Upper lobe of right lung (tissue), 1 donor: Measurements from ENCODE around the gene ARL14EPL. TPM values are rescaled to one million over a fixed set of nuclear protein-coding genes. Genes with fewer than 3 reads are reported as not detected.

Experiments used
- ATAC-seq: fragments of 200-7000 bp; cut with Tn5 transposase; one replicate; pipeline ENCODE4 v1.9.1; 2020; ENCODE audit warnings: mild to moderate bottlenecking, moderate library complexity
- DNase-seq: peaks from one replicate; pipeline ENCODE4 v3.0.0-alpha.2; 2020
- H3K27ac ChIP-seq: fragments of 200-600 bp; one replicate; pipeline ENCODE4 v1.8.0; 2022
- H3K27me3 ChIP-seq: fragments of 200-600 bp; one replicate; pipeline ENCODE4 v1.8.0; 2022; ENCODE audit warnings: mild to moderate bottlenecking
- H3K36me3 ChIP-seq: fragments of 200-600 bp; one replicate; pipeline ENCODE4 v1.8.0; 2022
- H3K4me1 ChIP-seq: fragments of 200-600 bp; one replicate; pipeline ENCODE4 v1.8.0; 2022
- H3K4me3 ChIP-seq: fragments of 200-600 bp; one replicate; pipeline ENCODE4 v1.8.0; 2022; ENCODE audit warnings: mild to moderate bottlenecking
- H3K9me3 ChIP-seq: fragments of 200-600 bp; one replicate; pipeline ENCODE4 v1.8.0; 2022
- intact Hi-C: fragments of 100-400 bp; cut with DNase I; formaldehyde crosslinking; loops from one replicate; pipeline ENCODE4 v1.11.0; 2022
- total RNA-seq: library from RNA; stranded (reverse); fragmentation: NEBNext Ultra II Directional; extraction: Animal tissue kit (Norgen Biotek cat#: 25700); gene quantifications from one replicate; pipeline ENCODE4 v1.2.1, GENCODE V29; 2021
- TF ChIP-seq, protein P1 (sequence below): fragments of 200-600 bp; IDR thresholded peaks from one replicate; pipeline ENCODE4 v1.8.0; 2022; ENCODE audit warnings: antibody characterized with exemption
- donor health status: DM: no; HTN: yes; CAD: no; lungs with severe emphysema.

ARL14EPL gene
- total RNA-seq, 1 donor from 2014 or later = not detected

DNA sequence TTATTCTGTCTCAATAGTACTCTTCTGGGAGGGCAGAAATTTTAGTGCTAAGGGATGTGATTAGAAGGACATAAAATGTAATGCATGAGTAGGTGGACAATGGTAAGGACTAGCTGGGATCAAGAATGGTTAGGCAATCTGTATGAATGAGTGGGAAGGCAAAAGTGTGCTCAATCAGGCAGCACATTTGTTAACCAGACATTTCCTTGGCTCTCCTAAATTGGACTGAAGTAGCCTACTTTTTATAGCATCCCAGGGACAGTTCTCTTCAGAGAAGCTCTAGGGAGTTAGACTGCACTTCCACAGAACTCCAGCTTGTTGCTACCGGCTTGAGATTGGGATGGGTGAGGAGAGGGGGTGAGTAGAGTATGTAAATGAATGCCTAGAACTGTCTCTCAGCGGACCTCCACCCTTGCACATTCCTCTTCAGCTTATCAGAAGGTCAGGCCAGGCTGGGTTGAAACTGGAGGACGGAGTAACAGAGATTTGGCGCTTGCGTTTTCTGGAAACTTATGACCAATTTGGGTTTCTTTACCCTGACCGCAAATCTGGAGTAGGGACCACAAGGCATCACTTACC lies 19.0 kb upstream of the ARL14EPL start:
- Histone ChIP-seq H3K36me3 (no peaks in the 10 kb centered on the region), H3K9me3 (no peaks in the 10 kb centered on the region), H3K4me1 (no peaks in the 10 kb centered on the region), H3K4me3 (no peak overlapping the region), H3K27me3 (no peaks in the 10 kb centered on the region), H3K27ac (no peak overlapping the region)
- intact Hi-C loops = no loop called here
- ATAC-seq (no peak), DNase-seq (no peak)
- TF ChIP-seq, protein P1, sequence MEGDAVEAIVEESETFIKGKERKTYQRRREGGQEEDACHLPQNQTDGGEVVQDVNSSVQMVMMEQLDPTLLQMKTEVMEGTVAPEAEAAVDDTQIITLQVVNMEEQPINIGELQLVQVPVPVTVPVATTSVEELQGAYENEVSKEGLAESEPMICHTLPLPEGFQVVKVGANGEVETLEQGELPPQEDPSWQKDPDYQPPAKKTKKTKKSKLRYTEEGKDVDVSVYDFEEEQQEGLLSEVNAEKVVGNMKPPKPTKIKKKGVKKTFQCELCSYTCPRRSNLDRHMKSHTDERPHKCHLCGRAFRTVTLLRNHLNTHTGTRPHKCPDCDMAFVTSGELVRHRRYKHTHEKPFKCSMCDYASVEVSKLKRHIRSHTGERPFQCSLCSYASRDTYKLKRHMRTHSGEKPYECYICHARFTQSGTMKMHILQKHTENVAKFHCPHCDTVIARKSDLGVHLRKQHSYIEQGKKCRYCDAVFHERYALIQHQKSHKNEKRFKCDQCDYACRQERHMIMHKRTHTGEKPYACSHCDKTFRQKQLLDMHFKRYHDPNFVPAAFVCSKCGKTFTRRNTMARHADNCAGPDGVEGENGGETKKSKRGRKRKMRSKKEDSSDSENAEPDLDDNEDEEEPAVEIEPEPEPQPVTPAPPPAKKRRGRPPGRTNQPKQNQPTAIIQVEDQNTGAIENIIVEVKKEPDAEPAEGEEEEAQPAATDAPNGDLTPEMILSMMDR = no peak

DNA sequence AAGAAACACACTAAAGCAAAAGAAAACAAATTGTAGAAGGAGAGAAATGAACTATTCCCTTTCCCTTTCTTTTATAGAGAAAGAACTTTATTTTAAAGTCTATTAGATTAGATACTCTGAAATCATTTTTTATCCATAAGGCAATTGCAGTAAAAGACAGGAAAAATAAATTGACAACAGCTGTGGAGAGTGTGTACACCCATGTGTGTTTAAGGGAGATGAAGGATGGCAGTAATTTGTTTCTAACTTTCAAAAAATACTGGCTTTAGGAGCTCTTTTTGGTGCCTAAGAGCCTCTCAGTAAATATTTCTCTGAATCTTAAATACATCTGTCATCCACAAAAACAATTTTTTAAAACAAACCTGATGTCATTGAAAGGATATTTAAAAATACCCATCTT lies 18.3 kb upstream of the ARL14EPL start:
- Histone ChIP-seq H3K27me3 (no peaks in the 10 kb centered on the region), H3K4me3 (no peak overlapping the region), H3K36me3 (no peaks in the 10 kb centered on the region), H3K9me3 (no peaks in the 10 kb centered on the region), H3K4me1 (no peaks in the 10 kb centered on the region), H3K27ac (no peak overlapping the region)
- no peak for DNase-seq
- TF ChIP-seq, protein P1 = no peak
- intact Hi-C loops = no loop called here
- ATAC-seq = no peak

DNA sequence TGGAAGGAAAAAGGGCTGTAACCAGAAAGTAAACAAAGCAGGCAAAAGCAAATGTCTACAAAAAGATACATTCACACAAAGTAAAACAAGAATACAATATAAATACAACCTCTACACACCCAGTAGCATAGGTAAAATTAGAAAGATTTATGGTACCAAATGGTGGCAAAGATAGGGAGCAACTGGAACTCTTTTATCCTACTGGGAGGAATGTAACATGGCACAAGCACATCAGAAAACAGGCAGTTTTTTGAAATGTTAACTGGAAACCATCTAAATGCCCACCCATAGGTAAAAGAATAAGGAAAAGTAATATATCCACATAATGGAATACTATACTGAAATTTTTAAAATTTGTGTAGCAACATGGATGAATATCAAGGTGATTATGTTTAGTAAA lies 8.7 kb upstream of the ARL14EPL start:
- TF ChIP-seq, protein P1 = no peak
- no peak overlapping the region for H3K27ac ChIP-seq
- intact Hi-C loops = no loop called here

DNA sequence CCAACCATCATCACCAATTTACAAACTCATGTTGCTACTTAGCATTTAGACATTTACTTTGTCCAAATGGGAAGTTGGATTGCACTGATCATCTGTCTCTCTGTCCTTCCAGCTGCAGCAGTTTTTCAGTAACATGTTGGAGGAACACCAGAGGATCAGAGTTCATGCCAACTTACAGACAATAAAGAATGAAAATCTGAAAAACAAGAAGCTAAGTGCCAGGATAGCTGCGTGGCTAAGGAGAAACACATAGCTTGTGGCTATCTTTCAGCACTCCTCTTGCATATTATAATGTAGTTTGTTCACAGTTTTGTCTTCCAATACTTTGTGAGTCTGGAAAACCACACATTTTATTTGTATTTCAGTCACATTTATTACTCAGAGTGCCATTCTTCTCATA lies 6.4 kb upstream of the ARL14EPL start:
- TF ChIP-seq, protein P1 = no peak
- Histone ChIP-seq H3K4me3 (no peak overlapping the region), H3K4me1 (no peaks in the 10 kb centered on the region), H3K9me3 (no peaks in the 10 kb centered on the region), H3K27ac (no peak overlapping the region), H3K36me3 (no peaks in the 10 kb centered on the region), H3K27me3 (no peaks in the 10 kb centered on the region)
- intact Hi-C loops = no loop called here
- DNase-seq = no peak
- no peak for ATAC-seq

More for the DNA sequence above, 8.7 kb upstream of the ARL14EPL start:
- ATAC-seq = no peak
- Histone ChIP-seq H3K9me3 (no peaks in the 10 kb centered on the region), H3K4me3 (no peak overlapping the region), H3K27me3 (no peaks in the 10 kb centered on the region), H3K4me1 (no peaks in the 10 kb centered on the region), H3K36me3 (no peaks in the 10 kb centered on the region)
- DNase-seq = no peak

DNA sequence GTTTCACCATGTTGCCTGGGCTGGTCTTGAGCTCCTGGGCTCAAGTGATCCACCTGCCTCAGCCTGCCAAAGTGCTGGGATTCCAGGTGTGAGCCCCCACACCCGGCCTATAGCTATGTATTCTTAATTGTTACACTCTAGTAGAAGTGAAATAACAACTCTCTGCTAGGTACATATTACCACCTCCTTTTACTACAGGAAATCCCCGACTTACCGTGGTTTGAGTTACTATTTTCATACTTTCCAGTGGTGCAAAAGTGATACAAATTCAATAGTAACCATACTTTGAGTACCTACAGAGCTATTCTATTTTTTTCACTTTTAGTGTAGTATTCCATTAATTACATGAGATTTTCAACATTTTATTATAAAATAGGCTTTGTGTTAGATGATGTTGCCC lies 719 bp downstream of the ARL14EPL start:
- ATAC-seq = no peak
- intact Hi-C loops = no loop called here
- DNase-seq = no peak
- H3K27me3 ChIP-seq = no peaks in the 10 kb centered on the region
- no peaks in the 10 kb centered on the region for H3K9me3 ChIP-seq
- H3K27ac ChIP-seq = no peak overlapping the region
- H3K4me3 ChIP-seq = no peak overlapping the region
- H3K4me1 ChIP-seq = no peaks in the 10 kb centered on the region
- H3K36me3 ChIP-seq = no peaks in the 10 kb centered on the region
- TF ChIP-seq, protein P1 = no peak

DNA sequence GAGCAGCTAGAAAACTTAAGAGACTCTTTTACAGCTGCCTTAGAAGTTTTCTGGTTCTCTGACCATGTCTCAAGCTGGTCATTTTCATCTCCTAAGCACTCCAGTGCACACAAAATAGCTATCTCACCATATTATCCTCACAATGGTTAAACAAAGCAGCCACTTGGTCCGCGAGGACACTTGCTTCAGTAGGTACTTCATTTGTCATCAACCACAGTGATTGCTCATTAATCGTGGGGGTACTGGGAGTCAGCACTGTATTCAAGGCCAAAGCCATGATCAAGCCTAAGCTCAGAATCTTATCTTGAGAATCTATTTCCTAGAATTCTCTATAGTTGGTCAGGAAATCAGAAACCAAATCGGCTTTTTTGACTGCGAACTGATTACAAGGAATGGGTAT lies 2.9 kb downstream of the ARL14EPL start:
- no peak for ATAC-seq
- TF ChIP-seq, protein P1 = no peak
- Histone ChIP-seq H3K27me3 (no peaks in the 10 kb centered on the region), H3K27ac (no peak overlapping the region), H3K4me1 (no peaks in the 10 kb centered on the region), H3K36me3 (no peaks in the 10 kb centered on the region), H3K4me3 (no peak overlapping the region), H3K9me3 (no peaks in the 10 kb centered on the region)
- no peak for DNase-seq
- intact Hi-C loops = no loop called here
